OCI-LY1 (cell line): ENCODE data around the gene TBC1D20.

ENCODE experiments used
- H2AFZ ChIP-seq: fragments of 200-600 bp; sonication (generic), shearing (Covaris generic); 2 replicates; pipeline ENCODE4 v1.6.0; 2014; ENCODE audit warnings: antibody characterized with exemption, mild to moderate bottlenecking, low read length
- H3F3A ChIP-seq: fragments of 200-600 bp; sonication (generic), shearing (Covaris generic); 2 replicates; pipeline ENCODE4 v1.6.0; 2014; ENCODE audit warnings: mild to moderate bottlenecking, antibody characterized with exemption, low read length, moderate library complexity; ENCODE audit not compliant: insufficient read depth
- H3K27ac ChIP-seq: fragments of 200-600 bp; sonication (generic); 2 replicates; pipeline ENCODE4 v1.5.1; 2014; ENCODE audit warnings: low read length, mixed run types, mild to moderate bottlenecking, low read depth; ENCODE audit not compliant: poor library complexity, severe bottlenecking
- H3K27me3 ChIP-seq: fragments of 200-600 bp; sonication (generic); 2 replicates; pipeline ENCODE4 v1.6.0; 2014; ENCODE audit warnings: antibody characterized with exemption, mild to moderate bottlenecking, low read length, moderate library complexity; ENCODE audit not compliant: insufficient read depth
- H3K36me3 ChIP-seq: fragments of 200-600 bp; sonication (generic); 2 replicates; pipeline ENCODE4 v1.6.1; 2014; ENCODE audit warnings: mild to moderate bottlenecking, antibody characterized with exemption, low read length, moderate library complexity, mixed read lengths; ENCODE audit not compliant: insufficient read depth
- H3K4me1 ChIP-seq: fragments of 200-600 bp; sonication (generic); 2 replicates; pipeline ENCODE4 v1.5.1; 2014; ENCODE audit warnings: mild to moderate bottlenecking, low read length, moderate library complexity; ENCODE audit not compliant: insufficient read depth, severe bottlenecking
- H3K4me2 ChIP-seq: fragments of 200-600 bp; sonication (generic), shearing (Covaris generic); 2 replicates; pipeline ENCODE4 v1.6.1; 2014; ENCODE audit warnings: low read length
- H3K4me3 ChIP-seq: fragments of 200-600 bp; sonication (generic); 2 replicates; pipeline ENCODE4 v1.5.1; 2014; ENCODE audit warnings: low read length, low read depth, mild to moderate bottlenecking, mixed read lengths; ENCODE audit not compliant: poor library complexity, severe bottlenecking
- H3K79me2 ChIP-seq: fragments of 200-600 bp; shearing (Covaris generic); 2 replicates; pipeline ENCODE4 v1.6.1; 2016; ENCODE audit warnings: mixed run types, low read length, mixed read lengths; ENCODE audit not compliant: insufficient read depth
- H3K9ac ChIP-seq: fragments of 200-600 bp; sonication (generic), shearing (Covaris generic); 2 replicates; pipeline ENCODE4 v1.6.1; 2014; ENCODE audit warnings: mild to moderate bottlenecking, low read length, mixed read lengths
- H3K9me2 ChIP-seq: fragments of 200-600 bp; sonication (generic), shearing (Covaris generic); 2 replicates; pipeline ENCODE4 v1.6.1; 2014; ENCODE audit warnings: low read depth, mild to moderate bottlenecking, low read length, mixed read lengths
- H3K9me3 ChIP-seq: fragments of 200-600 bp; shearing (Covaris generic); 2 replicates; pipeline ENCODE4 v1.6.1; 2014; ENCODE audit warnings: low read length, mixed read lengths
- H4K20me1 ChIP-seq: fragments of 200-600 bp; sonication (generic), shearing (Covaris generic); 2 replicates; pipeline ENCODE4 v1.6.0; 2016; ENCODE audit warnings: mild to moderate bottlenecking, low read length; ENCODE audit not compliant: insufficient read depth
- CTCF ChIP-seq: fragments of 200-600 bp; sonication (generic), shearing (Covaris generic); IDR thresholded peaks from 2 replicates; pipeline ENCODE4 v1.5.1; 2017; ENCODE audit warnings: mild to moderate bottlenecking, antibody characterized with exemption, low read length, moderate library complexity, mixed read lengths
- EZH2 ChIP-seq: fragments of 200-600 bp; sonication (generic), shearing (Covaris generic); IDR thresholded peaks from 2 replicates; pipeline ENCODE4 v1.8.0; 2017; ENCODE audit warnings: borderline replicate concordance, mixed run types, mild to moderate bottlenecking, antibody characterized with exemption, low read length, moderate library complexity, mixed read lengths

The TBC1D20 gene

GRCh38 chr20:415820-416322, 46.5 kb downstream of the TBC1D20 start:
- peaks cover 5% of the 10 kb centered on the region; the same call in 1 of the 2 replicates for H3K9me3 ChIP-seq
- no peak overlapping the region for H3K27ac ChIP-seq
- TF ChIP-seq EZH2 (no peak), CTCF (no peak)
- peaks cover 51% of the 10 kb centered on the region for H3K36me3 ChIP-seq
- 0 out of 2 replicates have a peak, but pooled peaks cover 8% of the 10 kb centered on the region for H3K79me2 ChIP-seq
- peaks cover 18% of the 10 kb centered on the region for H3K4me1 ChIP-seq
- H4K20me1 ChIP-seq, result no peaks in the 10 kb centered on the region
- no peak overlapping the region for H3K4me3 ChIP-seq
- H3K9ac ChIP-seq, result no peak overlapping the region
- no peaks in the 10 kb centered on the region for H3F3A ChIP-seq
- H3K9me2 ChIP-seq, result no peaks in the 10 kb centered on the region
- H2AFZ ChIP-seq, result no peak overlapping the region
- no peak overlapping the region for H3K4me2 ChIP-seq
- H3K27me3 ChIP-seq, result no peaks in the 10 kb centered on the region

GRCh38 chr20:414161-414560, 48.2 kb downstream of the TBC1D20 start:
- Histone ChIP-seq H3K4me2 (no peak overlapping the region), H3K9ac (no peak overlapping the region), H3K4me1 (peaks cover 16% of the 10 kb centered on the region), H3K9me2 (no peaks in the 10 kb centered on the region), H4K20me1 (no peaks in the 10 kb centered on the region), H3K9me3 (peaks cover 5% of the 10 kb centered on the region; the same call in 1 of the 2 replicates), H3K4me3 (no peak overlapping the region), H3K36me3 (peaks cover 53% of the 10 kb centered on the region), H2AFZ (no peak overlapping the region), H3K79me2 (peaks cover 14% of the 10 kb centered on the region; the same call in 1 of the 2 replicates), H3K27me3 (no peaks in the 10 kb centered on the region), H3F3A (no peaks in the 10 kb centered on the region), H3K27ac (no peak overlapping the region)
- TF ChIP-seq EZH2 (no peak), CTCF (no peak)

- no peak overlapping the region for H3K4me2 ChIP-seq
- peaks cover 5% of the 10 kb centered on the region; the same call in 1 of the 2 replicates for H3K9me3 ChIP-seq
- H2AFZ ChIP-seq, result no peak overlapping the region
- H3K79me2 ChIP-seq, result peaks cover 22% of the 10 kb centered on the region; the same call in 1 of the 2 replicates
- H3K36me3 ChIP-seq, result peaks cover 52% of the 10 kb centered on the region
- H3K9ac ChIP-seq, result no peak overlapping the region
- H3K27ac ChIP-seq, result no peak overlapping the region
- H3K27me3 ChIP-seq, result no peaks in the 10 kb centered on the region
- TF ChIP-seq CTCF (no peak), EZH2 (no peak)
- H3K4me3 ChIP-seq, result no peak overlapping the region
- peaks cover 20% of the 10 kb centered on the region for H3K4me1 ChIP-seq
- no peaks in the 10 kb centered on the region for H3K9me2 ChIP-seq
- no peaks in the 10 kb centered on the region for H3F3A ChIP-seq
- no peaks in the 10 kb centered on the region for H4K20me1 ChIP-seq
These were observed 50.3 kb downstream of the TBC1D20 start for GRCh38 chr20:412081-412480.
